ENCODE measurements around the gene RAC3. TPM values are rescaled to one million over a fixed set of nuclear protein-coding genes. Genes with fewer than 3 reads are reported as not detected.
A peak's percentile ranks its signal among the peaks of the same experiment; 100 is the strongest.

Gene RAC3
- total RNA-seq, 2 donors from 2014 or later, result 41.8 to 93.9 TPM

- no peaks in the 10 kb centered on the region for H3K9me3 ChIP-seq
- H3K27ac ChIP-seq, result peak overlapping the region in 1 of 2 donors; percentile 35
- DNase-seq (ENCODE audit: low spot score), result no peak
- no peaks in the 10 kb centered on the region for H3K27me3 ChIP-seq (replicated peaks; ENCODE audit: insufficient read depth)
- TF ChIP-seq POLR2AphosphoS5 (IDR thresholded peaks at IDR 0.05) (no peak), CTCF (IDR thresholded peaks at IDR 0.05) (no peak), POLR2A (IDR thresholded peaks at IDR 0.05) (no peak)
- 80% methylated on average over 15 of the region's 16 CpGs for WGBS
- intact Hi-C loops (cut with DNase I), result no loop called here
- H3K4me1 ChIP-seq (replicated peaks), result peaks cover 20% of the 10 kb centered on the region
- H3K36me3 ChIP-seq, result peaks cover 7 to 28% of the 10 kb centered on the region in 2 donors
- H3K4me3 ChIP-seq, result no peak overlapping the region
Measured at GRCh38 chr17:82060001-82060380, 28.5 kb downstream of the RAC3 start.

- Histone ChIP-seq H3K36me3 (peaks cover 7 to 24% of the 10 kb centered on the region in 2 donors), H3K27ac (peak overlapping the region in 1 of 2 donors; percentile 85), H3K4me3 (no peak overlapping the region), H3K27me3 (replicated peaks; ENCODE audit: insufficient read depth) (no peaks in the 10 kb centered on the region), H3K9me3 (no peaks in the 10 kb centered on the region), H3K4me1 (replicated peaks) (peaks cover 20% of the 10 kb centered on the region)
- no peak for TF ChIP-seq POLR2AphosphoS5 (IDR thresholded peaks at IDR 0.05)
- TF ChIP-seq POLR2A (IDR thresholded peaks at IDR 0.05), result no peak
- TF ChIP-seq CTCF (IDR thresholded peaks at IDR 0.05), result no peak
- DNase-seq (ENCODE audit: low spot score), result no peak
- intact Hi-C loops (cut with DNase I), result no loop called here
- 92% methylated on average over 13 of the region's 14 CpGs for WGBS
Measured at GRCh38 chr17:82060614-82061013, 29.1 kb downstream of the RAC3 start.

GRCh38 chr17:82061047-82061925, 29.8 kb downstream of the RAC3 start:
- TF ChIP-seq CTCF (IDR thresholded peaks at IDR 0.05) (no peak), POLR2AphosphoS5 (IDR thresholded peaks at IDR 0.05) (peak; percentile 77)
- H3K36me3 ChIP-seq, result peaks cover 5 to 17% of the 10 kb centered on the region in 2 donors

GRCh38 chr17:82062076-82062983, 30.9 kb downstream of the RAC3 start:
- Histone ChIP-seq H3K4me1 (replicated peaks) (peaks cover 20% of the 10 kb centered on the region), H3K4me3 (no peak overlapping the region), H3K27ac (peak overlapping the region; percentile 5 to 85), H3K9me3 (no peaks in the 10 kb centered on the region), H3K27me3 (replicated peaks; ENCODE audit: insufficient read depth) (no peaks in the 10 kb centered on the region), H3K36me3 (peaks cover 0 to 11% of the 10 kb centered on the region in 2 donors)
- TF ChIP-seq POLR2AphosphoS5 (IDR thresholded peaks at IDR 0.05) (no peak), POLR2A (IDR thresholded peaks at IDR 0.05) (no peak), CTCF (IDR thresholded peaks at IDR 0.05) (no peak)
- intact Hi-C loops (cut with DNase I), result no loop called here
- DNase-seq (ENCODE audit: low spot score), result no peak
- 77% methylated on average over 24 of the region's 24 CpGs for WGBS

More at GRCh38 chr17:82061047-82061925, 29.8 kb downstream of the RAC3 start:
- peak; percentile 49 for DNase-seq (ENCODE audit: low spot score)
- H3K9me3 ChIP-seq, result no peaks in the 10 kb centered on the region
- H3K27ac ChIP-seq, result peak overlapping the region; percentile 5 to 85
- intact Hi-C loops (cut with DNase I), result no loop called here
- WGBS, result 83% methylated on average over 27 of the region's 34 CpGs
- no peaks in the 10 kb centered on the region for H3K27me3 ChIP-seq (replicated peaks; ENCODE audit: insufficient read depth)
- H3K4me3 ChIP-seq, result no peak overlapping the region
- peaks cover 20% of the 10 kb centered on the region for H3K4me1 ChIP-seq (replicated peaks)
